Measurements from ENCODE around the gene BMP8A.
"Not testable (repeated sequence)": the region's sequence is repeated elsewhere in the genome, so short reads cannot be mapped to it uniquely, and the experiment has no call there.

BMP8A gene

GRCh38 chr1:39525366-39526165 is 34.1 kb downstream of the BMP8A start:
- POLR2A ChIA-PET, result no interaction called here
- CTCF ChIA-PET, result interaction anchor here (2.4 kb wide), 1 partner anchor 14 kb away, joined by 15 read pairs; no protein-coding TSS in a partner anchor
- no peak for DNase-seq (ENCODE audit: low read depth, low spot score)
- TF ChIP-seq, protein P1, sequence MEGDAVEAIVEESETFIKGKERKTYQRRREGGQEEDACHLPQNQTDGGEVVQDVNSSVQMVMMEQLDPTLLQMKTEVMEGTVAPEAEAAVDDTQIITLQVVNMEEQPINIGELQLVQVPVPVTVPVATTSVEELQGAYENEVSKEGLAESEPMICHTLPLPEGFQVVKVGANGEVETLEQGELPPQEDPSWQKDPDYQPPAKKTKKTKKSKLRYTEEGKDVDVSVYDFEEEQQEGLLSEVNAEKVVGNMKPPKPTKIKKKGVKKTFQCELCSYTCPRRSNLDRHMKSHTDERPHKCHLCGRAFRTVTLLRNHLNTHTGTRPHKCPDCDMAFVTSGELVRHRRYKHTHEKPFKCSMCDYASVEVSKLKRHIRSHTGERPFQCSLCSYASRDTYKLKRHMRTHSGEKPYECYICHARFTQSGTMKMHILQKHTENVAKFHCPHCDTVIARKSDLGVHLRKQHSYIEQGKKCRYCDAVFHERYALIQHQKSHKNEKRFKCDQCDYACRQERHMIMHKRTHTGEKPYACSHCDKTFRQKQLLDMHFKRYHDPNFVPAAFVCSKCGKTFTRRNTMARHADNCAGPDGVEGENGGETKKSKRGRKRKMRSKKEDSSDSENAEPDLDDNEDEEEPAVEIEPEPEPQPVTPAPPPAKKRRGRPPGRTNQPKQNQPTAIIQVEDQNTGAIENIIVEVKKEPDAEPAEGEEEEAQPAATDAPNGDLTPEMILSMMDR (IDR thresholded peaks at IDR 0.05; ENCODE audit: insufficient read depth, low read length, missing control alignments), result no peak
- H3K4me3 ChIP-seq (ENCODE audit: low read depth, low read length), result no peak overlapping the region

GRCh38 chr1:39526466-39527189 is 35.2 kb downstream of the BMP8A start:
- ChIA-PET POLR2A (no interaction called here), CTCF (interaction anchor here (2.4 to 6.1 kb wide), 3 partner anchors 13 to 428 kb away, joined by 12 to 77 read pairs (median 15); no protein-coding TSS in a partner anchor)
- H3K4me3 ChIP-seq (ENCODE audit: low read depth, low read length), result no peak overlapping the region
- DNase-seq (ENCODE audit: low read depth, low spot score), result no peak
- TF ChIP-seq, protein P1 (IDR thresholded peaks at IDR 0.05; ENCODE audit: insufficient read depth, low read length, missing control alignments), result no peak

DNA sequence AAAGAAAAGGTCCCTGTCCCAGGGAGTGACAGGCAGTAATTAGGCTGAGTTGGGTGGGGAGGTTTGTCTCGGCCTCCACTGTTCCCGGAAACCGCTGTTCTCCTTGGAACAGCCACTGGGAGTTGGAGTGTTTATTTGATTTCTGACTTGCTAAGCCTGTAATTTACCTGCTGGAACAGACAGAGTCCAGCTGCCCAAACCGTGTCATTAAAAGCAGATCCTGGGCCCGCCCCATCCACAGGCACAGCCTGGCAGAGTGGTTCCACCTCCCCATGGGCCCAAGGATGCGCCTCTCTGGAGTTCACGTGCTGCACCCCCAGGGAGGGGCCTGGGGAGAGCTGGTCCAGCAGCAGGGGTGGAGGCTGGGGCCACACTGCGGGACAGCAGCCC is 35.7 kb downstream of the BMP8A start:
- POLR2A ChIA-PET; DNase-seq (ENCODE audit: low read depth, low spot score); H3K4me3 ChIP-seq (ENCODE audit: low read depth, low read length): not testable (repeated sequence)
- CTCF ChIA-PET, result interaction anchor here (3.0 to 6.1 kb wide), 2 partner anchors 13 to 428 kb away, joined by 12 to 77 read pairs; no protein-coding TSS in a partner anchor

GRCh38 chr1:39528082-39528481 is 36.6 kb downstream of the BMP8A start:
- H3K4me3 ChIP-seq (ENCODE audit: low read depth, low read length), result no peak overlapping the region
- TF ChIP-seq, protein P1 (IDR thresholded peaks at IDR 0.05; ENCODE audit: insufficient read depth, low read length, missing control alignments), result no peak
- POLR2A ChIA-PET, result no interaction called here
- CTCF ChIA-PET, result interaction anchor here (3.0 to 6.1 kb wide), 2 partner anchors 12 to 429 kb away, joined by 12 to 77 read pairs; no protein-coding TSS in a partner anchor
- no peak for DNase-seq (ENCODE audit: low read depth, low spot score)

DNA sequence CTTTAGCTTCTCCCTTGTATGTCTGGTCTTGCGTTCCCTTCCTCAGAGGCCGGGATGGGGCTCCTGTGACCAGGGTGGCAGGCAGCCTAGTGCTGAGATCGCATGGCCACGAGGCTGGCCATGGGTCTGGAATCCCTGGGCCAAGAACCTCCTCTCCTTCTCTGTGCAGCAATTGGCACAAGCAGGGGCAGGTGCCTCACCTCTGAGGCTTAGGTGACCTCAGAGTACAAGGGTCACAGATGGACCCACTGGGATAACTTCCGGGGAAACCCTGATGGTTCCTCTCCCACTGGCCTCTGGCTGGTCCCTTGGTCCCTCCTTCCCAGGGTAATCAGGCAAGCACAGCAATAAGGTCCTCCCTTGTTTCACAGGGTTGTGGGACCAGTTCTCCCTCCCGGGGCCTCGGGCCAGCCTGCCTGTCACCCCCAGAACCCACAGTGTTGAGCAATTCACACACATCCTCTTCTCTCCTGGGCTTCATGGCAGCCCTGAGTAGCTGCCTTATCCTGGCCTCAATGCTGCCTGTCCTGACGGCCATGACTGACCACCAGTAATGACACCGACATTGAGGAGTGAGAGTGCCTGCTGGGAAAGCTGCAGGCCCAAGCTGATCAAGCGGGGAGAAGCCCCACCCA is 38.6 kb downstream of the BMP8A start:
- ChIA-PET POLR2A (no interaction called here), CTCF (interaction anchor here (0.9 to 6.1 kb wide), 2 partner anchors 10 to 119 kb away, joined by 3 to 77 read pairs; no protein-coding TSS in a partner anchor)
- no peak overlapping the region for H3K4me3 ChIP-seq (ENCODE audit: low read depth, low read length)
- DNase-seq (ENCODE audit: low read depth, low spot score), result no peak
- TF ChIP-seq, protein P1 (IDR thresholded peaks at IDR 0.05; ENCODE audit: insufficient read depth, low read length, missing control alignments), result no peak

DNA sequence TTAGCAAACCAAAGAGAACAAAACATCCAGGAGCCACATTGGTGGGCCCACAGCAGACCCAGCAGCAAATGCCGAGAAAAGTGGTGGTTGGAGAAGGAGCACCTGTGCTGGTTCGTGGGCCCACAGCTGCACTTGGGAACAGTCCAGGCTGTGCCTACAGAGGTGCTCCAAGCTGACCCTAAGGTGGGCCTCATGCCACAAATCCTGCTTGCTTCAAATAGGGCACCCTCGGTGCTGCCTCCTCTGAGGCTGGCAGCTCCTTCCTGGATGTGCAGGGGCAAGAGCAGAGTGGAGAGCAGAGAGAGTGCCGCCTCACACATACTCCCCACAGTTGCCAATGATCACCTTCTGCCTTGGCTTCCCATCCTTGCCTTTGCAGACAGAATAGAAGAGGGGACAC is 40.1 kb downstream of the BMP8A start:
- TF ChIP-seq, protein P1 (IDR thresholded peaks at IDR 0.05; ENCODE audit: insufficient read depth, low read length, missing control alignments), result no peak
- ChIA-PET CTCF (interaction anchor here (6.1 kb wide), 1 partner anchor 8 kb away, joined by 77 read pairs; no protein-coding TSS in a partner anchor), POLR2A (no interaction called here)
- H3K4me3 ChIP-seq (ENCODE audit: low read depth, low read length), result no peak overlapping the region
- DNase-seq (ENCODE audit: low read depth, low spot score), result no peak

Measured in AG04449 (cell line).